ENCODE results near the gene USF1. TPM values are rescaled to one million over a fixed set of nuclear protein-coding genes. Genes with fewer than 3 reads are reported as not detected.

The USF1 gene
- total and polyA plus RNA-seq, 9 of the 15 experiments (the other 6 are each of a cell fraction or from before 2014, with no cell fraction given) = 7.4 to 60.2 (median 54.2) TPM

GRCh38 chr1:161020509-161021164 is 25.1 kb downstream of the USF1 start, which contains the start of gene F11R (continued):
- TF ChIP-seq ZMIZ1 (IDR thresholded peaks at IDR 0.05; ENCODE audit: low read depth in 2 of 2, low read length in 2 of 2) = 0 out of 4 replicates have a peak, but pooled peaks of 1 of the 2 experiments have one; percentile 70
- TF ChIP-seq FOXP1 (CRISPR knock-in tag; IDR thresholded peaks at IDR 0.05) = peak; percentile 88; the same call in 1 of the 2 replicates
- TF ChIP-seq TCF7 (IDR thresholded peaks at IDR 0.05; ENCODE audit: borderline replicate concordance) = 0 out of 2 replicates have a peak, but pooled peaks have one; percentile 30
- TF ChIP-seq FOXK1 (CRISPR knock-in tag; IDR thresholded peaks at IDR 0.05; ENCODE audit: borderline replicate concordance) = 0 out of 2 replicates have a peak, but pooled peaks have one; percentile 63
- TF ChIP-seq ZBTB34 (CRISPR knock-in tag; IDR thresholded peaks at IDR 0.05) = no peak
- TF ChIP-seq MTF1 (CRISPR knock-in tag; IDR thresholded peaks at IDR 0.05; ENCODE audit: borderline replicate concordance) = no peak
- TF ChIP-seq TRIM24 (IDR thresholded peaks at IDR 0.05) = peak; percentile 71 to 85
- no peak for TF ChIP-seq SIRT6 (IDR thresholded peaks at IDR 0.05; ENCODE audit: low read depth, low read length)
- TF ChIP-seq L3MBTL2 (IDR thresholded peaks at IDR 0.05) = peak; percentile 41
- peak; percentile 67; the same call in 1 of the 2 replicates for TF ChIP-seq ZKSCAN1 (IDR thresholded peaks at IDR 0.05; ENCODE audit: low read depth, low read length)
- TF ChIP-seq NEUROD1 (IDR thresholded peaks at IDR 0.05; ENCODE audit: borderline replicate concordance, low read depth, low read length, partially characterized antibody) = peak; percentile 24
- peak; percentile 74 for TF ChIP-seq GATA2 (CRISPR knock-in tag; IDR thresholded peaks at IDR 0.05)
- TF ChIP-seq U2AF1 (optimal IDR thresholded peaks at IDR 0.05; ENCODE audit: low read depth, low read length) = no peak
- no peak for TF ChIP-seq BDP1 (IDR thresholded peaks at IDR 0.05; ENCODE audit: insufficient read depth, insufficient read length)
- no peak for TF ChIP-seq IRF1 (CRISPR knock-in tag; IDR thresholded peaks at IDR 0.05; ENCODE audit: borderline replicate concordance)
- TF ChIP-seq ZNF165 (CRISPR knock-in tag; IDR thresholded peaks at IDR 0.05; ENCODE audit: borderline replicate concordance) = 0 out of 2 replicates have a peak, but pooled peaks have one; percentile 54
- TF ChIP-seq POLR2A (conservative IDR thresholded peaks at IDR 0.05) = peak; percentile 90
- TF ChIP-seq ETS2 (tag; IDR thresholded peaks at IDR 0.05; ENCODE audit: borderline replicate concordance, poor library complexity, severe bottlenecking) = no peak
- TF ChIP-seq CEBPB (tag; IDR thresholded peaks at IDR 0.05) = peak; percentile 91
- no peak for TF ChIP-seq TGIF2 (CRISPR knock-in tag; IDR thresholded peaks at IDR 0.05)
- TF ChIP-seq HBP1 (CRISPR knock-in tag; IDR thresholded peaks at IDR 0.05) = no peak
